ENCODE data around the gene TMEM269.

Gene TMEM269

GRCh38 chr1:42777852-42778251 lies 6.9 kb upstream of the TMEM269 start:
- no peak overlapping the region for H3K4me3 ChIP-seq (ENCODE audit: low read length)
- TF ChIP-seq, protein P1, sequence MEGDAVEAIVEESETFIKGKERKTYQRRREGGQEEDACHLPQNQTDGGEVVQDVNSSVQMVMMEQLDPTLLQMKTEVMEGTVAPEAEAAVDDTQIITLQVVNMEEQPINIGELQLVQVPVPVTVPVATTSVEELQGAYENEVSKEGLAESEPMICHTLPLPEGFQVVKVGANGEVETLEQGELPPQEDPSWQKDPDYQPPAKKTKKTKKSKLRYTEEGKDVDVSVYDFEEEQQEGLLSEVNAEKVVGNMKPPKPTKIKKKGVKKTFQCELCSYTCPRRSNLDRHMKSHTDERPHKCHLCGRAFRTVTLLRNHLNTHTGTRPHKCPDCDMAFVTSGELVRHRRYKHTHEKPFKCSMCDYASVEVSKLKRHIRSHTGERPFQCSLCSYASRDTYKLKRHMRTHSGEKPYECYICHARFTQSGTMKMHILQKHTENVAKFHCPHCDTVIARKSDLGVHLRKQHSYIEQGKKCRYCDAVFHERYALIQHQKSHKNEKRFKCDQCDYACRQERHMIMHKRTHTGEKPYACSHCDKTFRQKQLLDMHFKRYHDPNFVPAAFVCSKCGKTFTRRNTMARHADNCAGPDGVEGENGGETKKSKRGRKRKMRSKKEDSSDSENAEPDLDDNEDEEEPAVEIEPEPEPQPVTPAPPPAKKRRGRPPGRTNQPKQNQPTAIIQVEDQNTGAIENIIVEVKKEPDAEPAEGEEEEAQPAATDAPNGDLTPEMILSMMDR (conservative IDR thresholded peaks at IDR 0.05; ENCODE audit: low read length) = peak; percentile 94
- DNase-seq (ENCODE audit: low read depth) = peak; percentile 48

GRCh38 chr1:42779725-42780124 lies 5.1 kb upstream of the TMEM269 start:
- TF ChIP-seq, protein P1 (conservative IDR thresholded peaks at IDR 0.05; ENCODE audit: low read length) = no peak
- no peak overlapping the region for H3K4me3 ChIP-seq (ENCODE audit: low read length)

GRCh38 chr1:42780176-42780575 lies 4.6 kb upstream of the TMEM269 start:
- no peak for DNase-seq (ENCODE audit: low read depth)
- TF ChIP-seq, protein P1 (conservative IDR thresholded peaks at IDR 0.05; ENCODE audit: low read length) = no peak
- H3K4me3 ChIP-seq (ENCODE audit: low read length) = no peak overlapping the region

More at GRCh38 chr1:42779725-42780124, 5.1 kb upstream of the TMEM269 start:
- no peak for DNase-seq (ENCODE audit: low read depth)

DNA sequence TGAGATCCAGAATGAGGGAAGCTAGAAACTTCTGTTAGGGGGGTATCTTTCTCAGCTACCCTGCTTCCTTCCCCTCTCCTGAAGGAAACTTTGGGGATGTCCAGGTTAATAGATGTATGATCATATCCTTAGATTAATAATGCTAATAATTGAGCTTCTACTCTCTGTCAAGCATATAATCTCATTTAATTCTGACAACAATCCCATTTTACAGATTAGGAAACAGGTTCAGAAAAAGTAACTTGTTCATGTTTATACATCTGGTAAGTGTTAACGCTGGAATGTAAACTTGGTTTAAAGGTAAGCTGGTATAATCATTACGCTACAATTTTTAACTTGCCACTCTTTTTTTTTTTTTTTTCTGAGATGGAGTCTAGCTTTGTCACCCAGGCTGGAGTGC lies 1.7 kb upstream of the TMEM269 start:
- H3K4me3 ChIP-seq (ENCODE audit: low read length) = no peak overlapping the region
- TF ChIP-seq, protein P1 (conservative IDR thresholded peaks at IDR 0.05; ENCODE audit: low read length) = no peak
- DNase-seq (ENCODE audit: low read depth) = no peak

DNA sequence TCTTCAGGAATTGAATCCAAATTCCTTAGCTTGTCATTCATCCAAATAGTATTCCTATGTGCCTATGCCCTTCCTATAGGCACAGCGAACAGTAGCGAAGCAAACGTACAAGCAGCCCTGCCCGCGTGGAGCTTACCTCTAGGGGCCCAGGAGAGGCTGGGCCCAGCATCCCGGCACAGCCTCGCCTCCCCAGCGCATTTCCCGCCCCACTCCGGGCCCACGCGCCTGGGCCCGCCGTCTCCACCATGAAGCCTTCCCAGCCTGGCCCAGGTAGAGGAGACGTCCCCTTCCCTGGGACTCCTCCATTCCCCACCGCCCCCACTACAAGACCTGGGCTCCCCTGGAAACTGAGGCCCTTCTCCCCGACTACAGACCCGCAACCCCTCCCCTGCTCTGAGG lies 245 bp upstream of the TMEM269 start:
- H3K4me3 ChIP-seq (ENCODE audit: low read length) = no peak overlapping the region
- no peak for DNase-seq (ENCODE audit: low read depth)
- TF ChIP-seq, protein P1 (conservative IDR thresholded peaks at IDR 0.05; ENCODE audit: low read length) = no peak

GRCh38 chr1:42786097-42786496 lies 1.3 kb downstream of the TMEM269 start:
- DNase-seq (ENCODE audit: low read depth) = no peak
- TF ChIP-seq, protein P1 (conservative IDR thresholded peaks at IDR 0.05; ENCODE audit: low read length) = no peak
- H3K4me3 ChIP-seq (ENCODE audit: low read length) = no peak overlapping the region

DNA sequence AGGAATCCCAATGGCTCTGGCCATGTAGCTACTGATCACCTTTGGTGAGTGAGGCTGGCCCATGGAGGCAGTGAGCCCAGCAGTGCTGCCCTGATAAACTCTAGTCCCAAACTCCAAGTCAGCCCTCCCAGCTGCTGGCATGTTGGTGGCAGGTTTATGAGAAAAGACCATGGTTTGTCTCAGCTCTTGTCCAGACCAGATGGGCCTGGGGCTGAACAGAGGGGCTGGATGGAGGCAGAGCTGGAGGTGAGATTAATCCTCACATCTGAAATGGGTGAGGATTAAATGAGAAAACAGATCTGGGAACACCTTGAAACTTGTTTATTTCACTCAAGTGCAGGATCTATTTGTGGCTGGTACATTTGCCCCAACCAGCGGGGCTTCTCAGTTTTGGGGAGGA lies 3.2 kb downstream of the TMEM269 start:
- DNase-seq (ENCODE audit: low read depth) = no peak
- no peak overlapping the region for H3K4me3 ChIP-seq (ENCODE audit: low read length)
- TF ChIP-seq, protein P1 (conservative IDR thresholded peaks at IDR 0.05; ENCODE audit: low read length) = no peak
